Stimulated activated CD8-positive, alpha-beta memory T cell treated with anti-CD3 and anti-CD28 coated beads, Interleukin-12 subunit alpha, Interleukin-12 subunit beta, amount 100 ng/mL, for 1 hour (primary cell): ENCODE data around the gene AXDND1.
A peak's percentile ranks its signal among the peaks of the same experiment; 100 is the strongest.
"Not testable (repeated sequence)": the region's sequence is repeated elsewhere in the genome, so short reads cannot be mapped to it uniquely, and the experiment has no call there.

Experiments used
- DNase-seq: peaks from one replicate; pipeline ENCODE4 v3.0.0-alpha.2; 2020; ENCODE audit warnings: low read depth

Gene AXDND1

GRCh38 chr1:179365342-179366092, at the start of gene AXDND1:
AXDND1 (plus strand) TSS chr1:179365971; CDS start chr1:179366510, 539 bp downstream.
- DNase-seq = peak; percentile 81

- no peak for DNase-seq
Observed at GRCh38 chr1:179318491-179318890, 47.3 kb upstream of the AXDND1 start.

GRCh38 chr1:179321533-179322216, 44.1 kb upstream of the AXDND1 start:
- DNase-seq = no peak

GRCh38 chr1:179322557-179322956, 43.2 kb upstream of the AXDND1 start:
- no peak for DNase-seq

GRCh38 chr1:179323436-179323835, 42.3 kb upstream of the AXDND1 start:
- DNase-seq = no peak

- DNase-seq = no peak
Observed at GRCh38 chr1:179325836-179326235, 39.9 kb upstream of the AXDND1 start.

GRCh38 chr1:179326746-179327145, 39.0 kb upstream of the AXDND1 start:
- DNase-seq = no peak

- no peak for DNase-seq
Observed at GRCh38 chr1:179327196-179327595, 38.6 kb upstream of the AXDND1 start.

GRCh38 chr1:179327679-179328078, 38.1 kb upstream of the AXDND1 start:
- DNase-seq = no peak

- no peak for DNase-seq
Observed at GRCh38 chr1:179329862-179330261, 35.9 kb upstream of the AXDND1 start.

GRCh38 chr1:179334440-179334839, 31.3 kb upstream of the AXDND1 start:
- DNase-seq = no peak

- no peak for DNase-seq
Observed at GRCh38 chr1:179337288-179337687, 28.5 kb upstream of the AXDND1 start.

GRCh38 chr1:179337942-179338560, 27.7 kb upstream of the AXDND1 start:
- DNase-seq = no peak

- no peak for DNase-seq
Observed at GRCh38 chr1:179340918-179341317, 24.9 kb upstream of the AXDND1 start.

GRCh38 chr1:179341943-179342547, 23.7 kb upstream of the AXDND1 start:
- no peak for DNase-seq

GRCh38 chr1:179342740-179343404, 22.9 kb upstream of the AXDND1 start:
- no peak for DNase-seq

GRCh38 chr1:179351281-179351680, 14.5 kb upstream of the AXDND1 start:
- no peak for DNase-seq

GRCh38 chr1:179352236-179352635, 13.5 kb upstream of the AXDND1 start:
- DNase-seq = no peak

- DNase-seq = no peak
Observed at GRCh38 chr1:179353546-179353945, 12.2 kb upstream of the AXDND1 start.

- DNase-seq = not testable (repeated sequence)
Observed at GRCh38 chr1:179361631-179362030, 4.1 kb upstream of the AXDND1 start.

GRCh38 chr1:179366093-179366800, 476 bp downstream of the AXDND1 start:
- no peak for DNase-seq
